ENCODE data around the gene PRKCB. TPM values are rescaled to one million over a fixed set of nuclear protein-coding genes. Genes with fewer than 3 reads are reported as not detected.

Gene PRKCB
- total and polyA plus RNA-seq, 7 donors = 0.13 to 1.5 (median 0.83) TPM

GRCh38 chr16:23821467-23821866, 14.3 kb upstream of the PRKCB start:
- Histone ChIP-seq H3K9me3 (no peaks in the 10 kb centered on the region), H3K36me3 (ENCODE audit: insufficient read depth in 1 of 2, low read depth in 1 of 2) (no peaks in the 10 kb centered on the region), H3K4me1 (no peaks in the 10 kb centered on the region), H3K4me3 (no peak overlapping the region), H3K27ac (no peak overlapping the region), H3K27me3 (ENCODE audit: insufficient read depth in 3 of 3, low read length in 2 of 3) (peaks cover 0 to 8% (median 0%) of the 10 kb centered on the region in 3 donors)
- DNase-seq (no peak), ATAC-seq (no peak)
- intact Hi-C loops (cut with DNase I) = no loop called here
- TF ChIP-seq CTCF (IDR thresholded peaks at IDR 0.05) = no peak
- WGBS, 3 donors = 69 to 91% (median 91%) methylated on average over 4 of the region's 4 CpGs

GRCh38 chr16:23821875-23822688, 13.7 kb upstream of the PRKCB start:
- Histone ChIP-seq H3K27me3 (ENCODE audit: insufficient read depth in 3 of 3, low read length in 2 of 3) (peaks cover 0 to 8% (median 0%) of the 10 kb centered on the region in 3 donors), H3K36me3 (ENCODE audit: insufficient read depth in 1 of 2, low read depth in 1 of 2) (no peaks in the 10 kb centered on the region), H3K4me1 (no peaks in the 10 kb centered on the region), H3K4me3 (no peak overlapping the region), H3K27ac (no peak overlapping the region), H3K9me3 (no peaks in the 10 kb centered on the region)
- no peak for ATAC-seq
- DNase-seq = no peak
- intact Hi-C loops (cut with DNase I) = no loop called here
- 71 to 74% (median 72%) methylated on average over 6 of the region's 6 CpGs for WGBS, 3 donors
- TF ChIP-seq CTCF (IDR thresholded peaks at IDR 0.05) = no peak

GRCh38 chr16:23823475-23824384, 12.1 kb upstream of the PRKCB start:
- ATAC-seq = no peak
- Histone ChIP-seq H3K9me3 (no peaks in the 10 kb centered on the region), H3K36me3 (ENCODE audit: insufficient read depth in 1 of 2, low read depth in 1 of 2) (no peaks in the 10 kb centered on the region), H3K27me3 (ENCODE audit: insufficient read depth in 3 of 3, low read length in 2 of 3) (no peaks in the 10 kb centered on the region), H3K4me3 (no peak overlapping the region), H3K4me1 (no peaks in the 10 kb centered on the region), H3K27ac (no peak overlapping the region)
- intact Hi-C loops (cut with DNase I) = no loop called here
- TF ChIP-seq CTCF (IDR thresholded peaks at IDR 0.05) = no peak
- WGBS, 3 donors = 59 to 67% (median 60%) methylated on average over 9 of the region's 9 CpGs
- DNase-seq = no peak

GRCh38 chr16:23824909-23825308, 10.9 kb upstream of the PRKCB start:
- ATAC-seq = no peak
- no peaks in the 10 kb centered on the region for H3K36me3 ChIP-seq (ENCODE audit: insufficient read depth in 1 of 2, low read depth in 1 of 2)
- no peak for DNase-seq
- WGBS, 3 donors = 50 to 58% (median 57%) methylated on average over 4 of the region's 4 CpGs
- H3K9me3 ChIP-seq = peaks cover 1% of the 10 kb centered on the region
- no peak overlapping the region for H3K4me3 ChIP-seq
- no peak for TF ChIP-seq CTCF (IDR thresholded peaks at IDR 0.05)
- H3K27ac ChIP-seq = no peak overlapping the region
- H3K4me1 ChIP-seq = no peaks in the 10 kb centered on the region
- intact Hi-C loops (cut with DNase I) = no loop called here
- no peaks in the 10 kb centered on the region for H3K27me3 ChIP-seq (ENCODE audit: insufficient read depth in 3 of 3, low read length in 2 of 3)
